HG02798 (cell line): Measurements from ENCODE around the gene SPATA9.
"Not testable (repeated sequence)": the region's sequence is repeated elsewhere in the genome, so short reads cannot be mapped to it uniquely, and the experiment has no call there.

ENCODE experiments used
- ATAC-seq: cut with Tn5 transposase; IDR thresholded peaks from one replicate; pipeline ENCODE4 v1.9.1; 2021; ENCODE audit warnings: mild to moderate bottlenecking; ENCODE audit not compliant: unreplicated experiment, poor library complexity

Gene SPATA9

GRCh38 chr5:95647886-95648860, 34.6 kb downstream of the SPATA9 start:
- no peak for ATAC-seq

DNA sequence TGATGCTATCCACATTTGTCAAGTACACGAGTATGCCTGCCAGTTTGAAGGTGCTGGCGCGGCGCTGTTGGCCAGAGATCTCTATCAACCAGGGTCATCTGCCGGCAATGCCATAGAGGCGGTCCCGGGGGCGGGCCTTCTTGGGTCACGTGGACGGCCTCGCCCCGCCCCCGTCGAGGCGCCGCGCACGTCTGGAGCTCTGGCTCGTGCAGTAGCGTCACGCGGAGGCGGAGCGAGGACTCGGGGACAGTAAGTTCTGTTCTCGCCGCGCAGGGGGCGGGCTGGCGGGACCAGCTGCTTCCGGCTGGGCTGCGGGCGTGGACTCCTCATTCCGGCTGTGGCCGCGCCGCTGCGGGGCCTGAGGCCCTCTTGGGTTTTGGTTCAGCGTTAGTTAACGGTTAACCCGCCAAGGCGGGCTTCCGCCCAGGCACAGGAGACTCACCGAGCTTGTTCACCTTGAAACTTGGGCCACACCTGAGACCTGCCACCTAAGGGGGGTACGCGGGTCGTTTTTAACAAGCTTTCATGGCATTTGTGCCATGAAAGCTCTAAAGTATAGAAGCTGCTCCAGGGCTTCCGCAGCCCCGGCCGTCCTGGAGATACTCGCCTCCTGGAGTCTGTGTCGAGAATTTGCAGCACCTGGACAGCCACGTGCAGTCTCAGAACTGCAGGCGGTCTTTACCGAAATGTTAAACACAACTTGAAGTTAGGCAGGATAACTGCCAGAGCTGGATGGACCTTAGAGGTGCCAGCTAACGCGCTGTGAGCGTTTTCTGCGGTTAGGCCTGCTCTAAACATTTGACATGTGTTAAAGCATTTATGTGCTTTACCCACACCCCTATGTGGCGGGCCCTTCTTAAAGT, 36.0 kb downstream of the SPATA9 start, which contains the start of gene RFESD:
RFESD (plus strand) TSS at position 209 of the 863 bp plus-strand sequence. CDS start 5,495 bp downstream, outside the sequence.
- peak; percentile 97 for ATAC-seq

- not testable (repeated sequence) for ATAC-seq
Measured at GRCh38 chr5:95646226-95646568, 36.6 kb downstream of the SPATA9 start.

GRCh38 chr5:95644351-95645042, 38.3 kb downstream of the SPATA9 start:
- ATAC-seq, result peak; percentile 36

DNA sequence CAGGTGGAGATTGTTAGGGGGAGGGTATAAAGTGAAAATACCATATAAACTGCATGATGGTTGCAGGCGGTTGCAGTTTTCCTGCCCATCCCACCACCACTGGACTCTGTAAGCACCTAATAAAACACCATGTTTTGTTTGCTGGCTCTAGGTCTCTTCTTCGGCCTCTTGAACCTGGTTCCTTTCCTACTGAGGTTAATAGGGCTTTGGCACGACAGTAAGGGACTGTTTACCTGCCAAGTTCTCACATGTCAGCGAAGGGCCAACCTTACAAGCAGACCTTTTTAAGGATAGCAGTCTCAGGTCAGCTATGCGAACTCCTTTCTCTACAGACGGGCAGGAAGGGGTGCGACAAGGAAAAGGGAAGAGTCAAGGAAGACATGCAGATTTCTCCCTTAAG, 39.6 kb downstream of the SPATA9 start:
- no peak for ATAC-seq

GRCh38 chr5:95641741-95642220, 41.0 kb downstream of the SPATA9 start:
- ATAC-seq, result no peak

DNA sequence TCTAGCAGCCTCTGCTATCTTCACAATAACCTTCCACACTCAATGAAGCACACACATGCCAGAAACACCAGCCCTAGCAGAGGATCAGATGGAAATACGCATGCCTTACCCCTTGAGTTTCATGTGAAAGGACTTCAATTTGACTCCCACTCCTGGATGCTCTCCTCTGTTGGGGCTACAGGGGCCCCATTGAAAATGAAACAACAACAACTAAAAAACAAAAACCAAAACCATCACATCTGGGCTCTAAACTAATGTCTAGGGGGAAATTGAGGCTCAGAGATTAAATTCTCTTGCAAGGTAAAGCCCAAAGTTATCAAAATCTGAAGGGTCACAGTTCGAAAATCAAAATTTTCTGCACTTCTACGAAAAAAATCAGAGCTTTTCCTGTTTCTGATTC, 44.2 kb downstream of the SPATA9 start:
- peak; percentile 51 for ATAC-seq

DNA sequence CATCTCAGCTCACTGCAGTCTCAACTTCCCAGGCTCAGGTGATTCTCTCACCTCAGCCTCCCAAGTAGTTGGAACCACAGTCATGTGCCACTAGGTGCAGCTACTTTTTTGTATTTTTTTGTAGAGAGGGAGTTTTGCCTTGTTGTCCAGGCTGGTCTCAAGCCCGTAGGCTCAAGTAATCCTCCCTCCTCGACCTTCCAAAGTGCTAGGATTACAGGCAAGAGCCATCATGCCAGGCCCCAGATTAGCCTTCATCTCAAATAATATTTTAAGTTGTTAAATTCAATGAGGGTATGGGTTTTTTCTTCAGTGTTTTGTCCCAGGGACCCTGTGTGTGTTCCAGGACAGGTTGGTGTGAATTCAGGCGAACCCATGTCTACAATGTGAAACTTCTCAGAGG, 48.7 kb downstream of the SPATA9 start:
- no peak for ATAC-seq

- ATAC-seq, result no peak
Measured at GRCh38 chr5:95633671-95634070, 49.1 kb downstream of the SPATA9 start.

DNA sequence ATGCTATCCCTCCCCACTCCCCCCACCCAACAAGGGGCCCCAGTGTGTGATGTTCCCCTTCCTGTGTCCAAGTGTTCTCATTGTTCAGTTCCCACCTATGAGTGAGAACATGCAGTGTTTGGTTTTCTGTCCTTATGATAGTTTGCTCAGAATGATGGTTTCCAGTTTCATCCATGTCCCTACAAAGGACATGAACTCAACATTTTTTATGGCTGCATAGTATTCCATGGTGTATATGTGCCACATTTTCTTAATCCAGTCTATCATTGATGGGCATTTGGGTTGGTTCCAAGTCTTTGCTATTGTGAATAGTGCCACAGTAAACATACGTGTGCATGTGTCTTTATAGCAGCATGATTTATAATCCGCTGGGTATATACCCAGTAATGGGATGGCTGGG, 49.8 kb downstream of the SPATA9 start:
- ATAC-seq, result not testable (repeated sequence)

- ATAC-seq, result peak; percentile 79
Measured at GRCh38 chr5:95631991-95632675, 50.7 kb downstream of the SPATA9 start.

DNA sequence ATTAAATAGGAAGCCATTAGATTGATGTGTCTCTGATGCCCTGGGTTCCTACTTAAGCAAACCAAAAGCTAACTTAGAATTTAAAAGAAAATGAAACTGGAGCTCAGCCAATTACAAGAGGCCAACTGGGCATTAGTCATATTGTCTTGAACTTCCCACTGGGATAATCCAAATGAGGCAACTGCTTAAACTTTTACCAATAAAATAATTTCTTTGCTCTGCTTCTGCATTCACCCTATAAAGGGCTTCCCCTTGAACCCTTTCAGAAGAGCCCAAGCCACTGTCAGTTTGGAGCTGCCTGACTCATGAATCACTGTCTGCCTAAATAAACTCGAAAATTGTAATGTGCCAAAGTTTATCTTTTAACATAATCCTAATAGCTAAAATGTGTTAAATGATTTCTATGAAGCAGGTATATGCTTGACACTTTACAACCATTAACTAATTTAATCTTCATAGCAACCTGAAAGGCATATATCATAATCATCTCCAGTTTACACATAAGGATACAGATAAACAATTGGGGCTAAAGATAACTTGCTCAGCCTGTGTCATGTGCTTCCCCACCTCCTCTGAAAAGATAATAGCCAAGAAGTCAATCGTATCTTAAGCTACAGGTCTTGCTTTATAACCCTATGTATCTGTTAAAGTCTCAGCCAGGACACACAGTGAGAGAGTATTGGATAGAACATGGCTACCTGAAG, 51.4 kb downstream of the SPATA9 start:
- peak; percentile 3 for ATAC-seq

- ATAC-seq, result no peak
Measured at GRCh38 chr5:95630394-95630917, 52.3 kb downstream of the SPATA9 start.

DNA sequence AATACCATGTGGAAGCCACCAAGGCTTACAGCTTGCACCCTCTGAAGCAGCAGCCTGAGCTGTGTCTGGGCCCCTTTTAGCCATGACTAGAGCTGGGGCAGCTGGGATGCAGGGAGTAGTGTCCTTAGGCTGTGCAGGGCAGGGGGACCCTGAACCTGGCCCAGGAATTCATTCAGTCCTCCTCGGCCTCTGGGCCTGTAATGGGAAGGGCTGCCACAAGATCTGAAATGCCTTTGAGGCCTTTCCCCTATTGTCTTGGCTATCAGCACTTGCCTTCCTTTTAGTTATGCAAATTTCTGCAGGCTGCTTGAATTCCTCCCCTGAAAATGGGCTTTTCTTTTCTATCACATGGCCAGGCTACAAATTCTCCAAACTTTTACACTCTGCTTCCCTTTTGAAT, 53.9 kb downstream of the SPATA9 start:
- ATAC-seq, result no peak

DNA sequence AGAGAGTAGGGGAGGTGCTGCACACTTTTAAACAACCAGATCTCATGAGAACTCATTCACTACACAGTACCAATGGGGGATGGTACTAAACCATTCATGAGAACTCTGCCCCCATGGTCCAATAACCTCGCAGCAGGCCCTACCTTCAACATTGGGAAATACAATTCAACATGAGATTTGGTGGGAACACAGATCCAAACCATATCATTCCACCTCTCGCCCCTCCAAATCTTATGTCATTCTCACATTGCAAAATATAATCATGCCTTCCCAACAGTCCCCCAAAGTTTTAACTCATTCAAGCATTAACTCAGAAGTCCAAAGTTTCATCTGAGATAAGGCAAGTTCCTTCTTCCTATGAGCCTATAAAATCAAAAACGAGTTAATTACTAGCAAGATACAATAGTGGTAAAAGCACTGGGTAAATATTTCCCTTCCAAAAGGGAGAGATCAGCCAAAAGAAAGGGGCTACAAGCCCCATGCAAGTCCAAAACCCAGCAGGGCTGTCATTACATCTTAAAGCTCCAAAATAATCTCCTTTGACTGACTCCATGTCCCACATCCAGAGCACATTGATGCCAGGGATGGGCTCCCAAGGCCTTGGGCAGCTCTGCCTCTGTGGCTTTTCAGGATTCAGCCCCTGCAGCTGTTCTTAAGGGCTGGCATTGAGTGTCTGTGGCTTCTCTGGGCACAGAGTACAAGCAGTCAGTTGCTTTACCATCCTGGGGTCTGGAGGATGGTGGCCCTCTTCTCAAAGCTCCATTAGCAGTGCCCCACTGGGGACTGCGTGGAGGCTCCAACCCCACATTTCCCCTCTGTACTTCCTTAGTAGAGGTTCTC, 54.6 kb downstream of the SPATA9 start:
- ATAC-seq, result no peak

GRCh38 chr5:95626701-95627100, 56.1 kb downstream of the SPATA9 start:
- no peak for ATAC-seq

GRCh38 chr5:95624368-95624767, 58.4 kb downstream of the SPATA9 start:
- ATAC-seq, result no peak

DNA sequence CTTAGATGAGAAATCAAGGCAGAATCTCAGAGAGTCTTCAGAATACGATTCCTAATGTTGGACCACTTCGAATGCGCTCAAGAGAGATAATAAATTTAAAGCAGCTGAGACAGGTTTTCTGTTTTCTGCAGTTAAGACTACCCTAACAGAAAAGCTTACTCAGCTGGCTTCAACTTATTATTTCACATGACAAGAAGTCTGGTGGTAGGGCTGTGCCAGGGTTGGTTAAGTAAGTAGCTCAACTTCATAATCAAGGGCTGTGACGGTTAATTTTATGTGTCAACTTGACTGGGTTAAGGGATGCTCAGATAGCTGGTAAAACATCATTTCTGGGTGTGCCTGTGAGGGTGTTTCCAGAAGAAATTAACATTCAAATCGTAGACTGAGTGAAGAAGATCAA, 59.1 kb downstream of the SPATA9 start:
- no peak for ATAC-seq
